Muscle of back (tissue), 11 donors: Measurements from ENCODE around the gene DIP2C. TPM values are rescaled to one million over a fixed set of nuclear protein-coding genes. Genes with fewer than 3 reads are reported as not detected.
A peak's percentile ranks its signal among the peaks of the same experiment; 100 is the strongest.

Experiments
- DNase-seq, 3 donors: peaks; one replicate each; pipeline versions ENCODE4 v3.0.0 to v3.0.0-alpha.2; 2013
- polyA plus RNA-seq, 10 donors: library from polyadenylated mRNA; unstranded; fragments of 120-200 nt; gene quantifications; one replicate each; pipeline ENCODE4 v1.2.1, GENCODE V29; 2013; ENCODE audit not compliant: insufficient read length in 10 of 10

The DIP2C gene
- polyA plus RNA-seq, 10 donors: 23.3 to 30.9 (median 25.9) TPM

DNA sequence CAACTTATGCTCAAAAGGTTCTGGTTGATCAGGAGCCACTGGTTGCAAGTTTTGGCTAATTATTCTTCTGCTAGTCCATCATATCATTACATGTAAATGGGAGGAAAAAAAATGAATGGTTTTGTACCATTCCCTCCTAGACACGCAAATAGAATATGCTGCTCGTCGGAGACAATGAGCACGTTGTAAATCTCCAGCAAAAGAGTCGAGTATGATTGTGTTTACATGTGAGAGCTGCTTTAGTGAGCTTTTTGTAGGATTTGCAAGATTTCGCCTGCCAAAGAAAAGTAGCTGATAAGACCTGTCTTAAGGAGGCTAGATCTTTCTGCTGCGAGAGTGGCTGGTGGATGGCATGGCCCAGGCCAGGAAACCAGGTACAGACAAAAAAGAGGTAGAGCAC lies 445.2 kb downstream of the DIP2C start:
- no peak for DNase-seq

DNA sequence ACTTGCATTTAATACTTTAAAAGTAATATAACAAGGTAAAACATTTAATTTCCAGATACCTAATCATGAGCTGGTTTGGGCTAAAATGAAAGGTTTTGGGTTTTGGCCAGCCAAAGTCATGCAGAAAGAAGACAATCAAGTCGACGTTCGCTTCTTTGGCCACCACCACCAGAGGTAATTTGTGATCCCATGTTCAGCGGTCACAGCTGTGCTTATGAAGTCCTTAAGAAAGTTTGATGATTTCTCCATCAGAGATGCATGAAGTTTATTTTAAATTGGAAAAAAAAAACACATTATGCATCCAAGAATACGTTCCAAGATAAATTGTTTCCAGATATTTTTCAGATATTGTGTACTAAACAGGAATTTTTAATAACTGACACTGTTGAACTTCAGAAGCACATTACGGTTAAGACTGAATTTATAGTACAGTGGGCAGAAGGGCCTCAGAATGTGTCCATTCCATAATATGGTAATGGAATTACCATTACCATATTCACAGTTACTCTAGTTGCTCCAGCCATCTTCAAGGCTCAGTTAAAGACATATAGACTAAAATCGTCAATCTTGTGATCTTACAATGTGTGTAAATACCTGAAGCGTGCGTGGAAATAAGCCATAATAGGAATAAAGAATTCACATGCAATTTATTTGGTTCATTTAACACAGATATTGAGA lies 447.4 kb downstream of the DIP2C start:
- peak; percentile 18 to 54 (median 29) for DNase-seq

DNA sequence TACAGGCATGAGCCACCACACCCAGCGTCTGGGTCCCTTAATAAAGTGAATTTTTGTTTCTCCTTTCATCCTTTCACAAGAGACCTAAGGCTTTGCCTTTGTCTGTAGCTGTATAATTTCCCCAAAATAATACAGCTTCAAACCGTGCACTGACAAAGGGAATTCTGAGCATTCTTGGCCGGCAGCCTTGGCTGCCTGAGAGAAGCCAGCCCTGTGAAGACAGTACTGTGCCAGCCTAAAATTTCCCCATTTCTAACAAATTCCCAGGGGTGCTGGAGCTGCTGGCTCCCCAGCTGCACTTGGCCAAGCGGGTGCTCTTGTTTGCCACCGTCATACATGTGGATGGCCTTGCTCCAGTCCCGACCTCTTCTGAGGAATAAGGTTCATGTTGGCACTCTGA lies 448.0 kb downstream of the DIP2C start:
- DNase-seq: peak; percentile 8 to 56 (median 47)

DNA sequence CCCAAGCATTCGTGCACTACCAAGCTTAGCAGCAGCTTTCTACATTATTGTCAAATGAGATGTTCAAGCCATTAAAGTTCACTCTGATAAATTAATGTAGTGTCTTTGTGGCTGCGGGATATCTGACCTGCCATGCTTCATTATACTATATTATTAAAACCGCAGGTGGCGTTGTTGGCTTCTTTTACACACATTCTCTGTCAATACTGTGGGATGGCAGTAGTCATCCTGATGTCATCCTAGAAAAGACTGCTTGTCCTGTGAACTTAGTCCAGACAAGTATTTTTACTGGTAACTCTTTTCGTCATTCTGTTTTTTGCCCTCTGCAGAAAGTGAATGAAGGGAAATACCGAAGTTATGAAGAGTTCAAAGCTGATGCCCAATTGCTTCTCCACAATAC lies 450.4 kb downstream of the DIP2C start:
- DNase-seq: no peak

DNA sequence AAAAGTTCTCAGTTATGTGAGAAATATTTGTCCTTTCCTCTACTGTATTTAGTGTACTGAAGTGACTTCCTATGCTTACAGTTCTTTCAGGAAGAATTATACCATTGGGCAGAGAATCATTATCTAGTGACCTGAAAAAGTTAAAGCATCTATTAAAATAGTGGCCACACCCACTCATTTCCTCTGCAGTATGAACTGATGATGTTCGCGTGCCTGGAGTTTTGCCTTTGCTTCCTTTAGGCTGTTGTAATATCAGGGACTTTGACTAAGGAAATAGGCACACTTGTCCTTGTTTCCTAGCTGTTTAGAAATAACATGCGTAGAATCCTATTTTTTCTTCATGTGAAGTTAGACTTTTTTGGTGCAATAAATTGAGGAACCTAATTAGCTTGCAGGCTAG lies 453.6 kb downstream of the DIP2C start:
- DNase-seq: no peak

DNA sequence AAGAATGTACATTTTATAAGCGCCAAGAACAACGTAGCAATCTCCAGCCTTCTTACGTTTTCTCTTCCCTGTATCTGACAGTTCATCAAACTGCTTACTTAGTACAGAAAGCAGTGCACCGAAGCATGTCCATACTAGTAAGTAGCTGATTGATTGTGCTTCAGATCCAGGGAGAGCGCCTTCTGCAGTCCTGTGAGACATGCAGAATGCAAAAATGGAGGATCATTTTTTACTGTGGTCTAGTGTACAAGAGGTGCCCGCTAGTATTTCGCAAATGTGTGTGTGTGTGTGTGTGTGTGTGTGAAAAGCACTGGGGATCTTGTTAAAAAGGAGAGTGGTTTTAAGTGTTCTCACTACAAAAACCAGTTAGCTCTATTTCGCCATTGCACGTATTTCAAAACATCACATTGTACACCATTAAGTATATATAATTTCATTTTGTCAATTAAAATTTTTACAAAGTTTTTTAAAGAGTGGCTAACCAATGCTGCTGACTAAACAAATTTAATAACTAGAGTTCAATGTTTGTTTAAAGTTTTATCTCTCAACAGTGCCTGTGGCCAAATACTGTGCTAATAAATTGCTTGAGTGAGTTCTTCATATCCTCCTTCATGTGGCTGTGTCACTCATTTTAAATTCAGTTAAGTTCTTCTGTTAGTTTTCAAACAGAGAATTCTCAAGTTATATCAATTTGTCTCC lies 454.6 kb downstream of the DIP2C start:
- no peak for DNase-seq

DNA sequence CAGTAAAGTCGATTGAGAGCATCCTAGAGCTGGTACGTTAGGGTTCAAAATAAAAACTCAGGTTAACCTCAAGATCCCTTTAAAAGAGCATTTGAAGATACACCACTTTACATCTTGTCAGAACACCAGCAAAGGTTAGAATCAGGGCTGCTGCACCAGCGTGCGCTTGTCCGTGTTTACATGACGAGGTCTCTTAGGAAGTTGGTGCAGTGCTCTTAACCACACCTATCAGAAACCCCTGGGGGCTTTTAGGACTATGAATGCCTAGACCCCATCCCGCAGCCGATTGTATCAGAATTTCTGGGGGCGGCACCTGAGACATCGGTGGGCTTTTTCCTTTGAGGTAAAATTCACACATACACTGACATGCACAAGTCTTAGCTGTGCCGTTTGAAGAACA lies 456.6 kb downstream of the DIP2C start:
- no peak for DNase-seq

DNA sequence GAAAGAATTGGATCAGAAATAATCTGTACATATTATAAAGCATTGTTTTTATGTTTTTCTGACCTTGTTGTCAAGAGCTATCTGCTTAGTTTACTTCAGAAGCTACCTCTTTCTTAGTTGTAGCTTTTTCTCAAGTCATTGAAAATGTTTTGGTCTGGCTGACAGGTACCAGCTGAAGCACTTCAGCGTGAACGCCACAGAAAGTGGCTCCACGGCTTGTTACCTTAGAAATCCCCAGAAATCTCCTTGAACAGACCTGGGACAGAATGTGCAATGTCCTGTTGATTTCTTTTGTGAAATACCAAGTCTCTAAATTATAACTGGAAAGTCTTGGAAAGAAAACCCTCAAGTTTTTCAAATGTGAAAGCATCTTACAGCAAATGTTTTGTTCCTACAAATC lies 457.4 kb downstream of the DIP2C start:
- DNase-seq: no peak

DNA sequence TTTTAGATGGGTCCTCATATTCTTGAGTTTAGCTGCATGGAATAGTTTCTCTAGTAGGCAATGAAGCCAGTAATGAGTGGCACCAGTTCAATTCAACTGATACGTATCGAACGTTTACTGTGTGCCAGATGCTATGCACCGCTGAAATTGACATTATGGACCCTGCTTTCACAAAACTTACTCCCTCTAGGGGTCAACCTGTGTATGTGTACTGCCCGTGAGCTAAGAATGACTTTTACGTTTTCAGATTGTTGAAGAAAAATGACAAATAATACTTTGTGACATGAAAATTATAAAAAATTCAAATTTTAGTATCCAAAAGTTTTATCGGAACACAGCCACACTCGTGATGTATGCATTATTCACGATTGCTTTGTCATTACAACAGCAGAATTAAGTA lies 458.7 kb downstream of the DIP2C start:
- no peak for DNase-seq

DNA sequence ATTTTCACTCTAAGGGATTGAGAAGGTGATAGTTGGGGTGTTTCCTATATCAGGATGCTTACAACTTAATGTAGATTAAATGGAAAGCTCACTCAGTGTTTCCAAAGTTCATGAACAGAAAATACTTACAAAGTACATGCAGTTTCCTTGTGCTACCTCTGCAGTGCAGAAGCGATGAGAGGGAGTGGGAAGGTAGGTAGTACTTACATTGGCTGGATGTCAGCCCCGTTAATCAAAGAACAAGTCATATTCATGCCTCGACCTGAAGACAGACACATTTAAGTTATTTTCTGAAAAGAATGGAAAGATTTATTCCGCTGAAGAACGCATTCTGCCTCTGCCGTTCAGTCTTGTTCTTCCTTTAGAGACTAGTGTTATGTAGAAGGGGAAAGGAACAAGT lies 461.1 kb downstream of the DIP2C start:
- DNase-seq: no peak

DNA sequence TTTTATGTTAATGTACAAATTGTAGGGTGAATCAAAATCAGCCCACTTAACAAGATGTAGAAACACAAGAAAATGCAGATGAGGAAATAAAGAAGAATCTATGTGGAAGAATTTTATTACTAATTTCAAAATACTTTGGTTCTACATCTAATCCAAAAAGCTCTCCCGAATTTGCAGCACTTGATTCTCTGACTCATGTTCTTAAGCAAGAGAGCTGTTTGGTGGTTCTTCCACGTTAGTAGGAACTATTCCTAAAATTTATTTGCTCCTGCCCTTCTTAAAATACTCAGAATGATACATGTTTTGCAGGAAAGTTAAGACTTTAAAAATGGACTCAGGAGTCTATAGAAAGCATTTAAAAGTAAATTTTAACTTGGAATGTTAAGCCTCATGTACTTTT lies 462.5 kb downstream of the DIP2C start:
- no peak for DNase-seq

DNA sequence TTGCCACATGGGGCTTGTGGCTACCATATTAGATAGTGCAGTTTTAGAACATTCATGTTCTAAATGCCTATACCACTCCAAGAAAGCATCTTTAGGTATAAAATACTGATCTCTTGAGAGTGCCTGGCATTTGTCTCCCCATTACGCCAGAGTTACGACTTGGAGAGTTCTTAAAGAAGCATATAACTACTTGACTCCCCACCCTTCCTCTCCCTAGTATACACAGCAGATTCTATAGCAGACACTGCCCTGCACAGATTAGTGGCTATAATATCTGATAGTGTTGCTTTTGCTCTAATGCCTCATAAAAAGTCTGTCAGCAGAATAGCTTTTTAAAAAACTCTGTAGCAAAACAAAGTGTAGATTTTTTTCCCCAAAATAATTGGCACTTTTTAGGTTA lies 463.4 kb downstream of the DIP2C start:
- no peak for DNase-seq

DNA sequence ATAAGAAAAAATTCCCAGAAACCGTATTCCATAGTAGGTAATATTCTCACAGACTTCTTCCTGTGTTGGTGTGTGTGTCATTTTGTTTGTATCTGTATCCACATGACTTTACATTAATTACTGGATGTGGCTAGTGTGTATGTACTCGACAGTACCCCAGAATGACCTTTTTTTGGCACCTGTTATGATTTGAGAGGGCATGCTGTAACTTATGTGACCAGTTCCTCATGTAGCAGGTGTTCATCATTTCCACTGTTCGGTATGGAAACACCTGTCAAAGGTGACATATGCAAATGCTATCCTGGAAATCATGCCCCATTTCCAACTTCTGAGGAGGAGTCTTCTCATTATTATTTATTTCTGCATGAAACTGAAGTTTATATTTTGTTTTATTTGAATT lies 464.9 kb downstream of the DIP2C start:
- DNase-seq: no peak

Other genes with a start within 250 kb of the DIP2C start
- gene LARP4B, start 242.0 kb upstream of the DIP2C start, polyA plus RNA-seq: 10 to 100 TPM; 47.9 to 81.4 (median 59.1) TPM